Upper lobe of right lung (tissue), 1 donor: ENCODE measurements around the gene QRICH1. TPM values are rescaled to one million over a fixed set of nuclear protein-coding genes. Genes with fewer than 3 reads are reported as not detected.

Experiments
- ATAC-seq: fragments of 200-7000 bp; cut with Tn5 transposase; one replicate; pipeline ENCODE4 v1.9.1; 2020; ENCODE audit warnings: mild to moderate bottlenecking, moderate library complexity
- DNase-seq: peaks from one replicate; pipeline ENCODE4 v3.0.0-alpha.2; 2020
- H3K27ac ChIP-seq: fragments of 200-600 bp; one replicate; pipeline ENCODE4 v1.8.0; 2022
- H3K27me3 ChIP-seq: fragments of 200-600 bp; one replicate; pipeline ENCODE4 v1.8.0; 2022; ENCODE audit warnings: mild to moderate bottlenecking
- H3K36me3 ChIP-seq: fragments of 200-600 bp; one replicate; pipeline ENCODE4 v1.8.0; 2022
- H3K4me1 ChIP-seq: fragments of 200-600 bp; one replicate; pipeline ENCODE4 v1.8.0; 2022
- H3K4me3 ChIP-seq: fragments of 200-600 bp; one replicate; pipeline ENCODE4 v1.8.0; 2022; ENCODE audit warnings: mild to moderate bottlenecking
- H3K9me3 ChIP-seq: fragments of 200-600 bp; one replicate; pipeline ENCODE4 v1.8.0; 2022
- CTCF ChIP-seq: fragments of 200-600 bp; IDR thresholded peaks from one replicate; pipeline ENCODE4 v1.8.0; 2022; ENCODE audit warnings: antibody characterized with exemption
- intact Hi-C: fragments of 100-400 bp; cut with DNase I; formaldehyde crosslinking; loops from one replicate; pipeline ENCODE4 v1.11.0; 2022
- total RNA-seq: library from RNA; stranded (reverse); fragmentation: NEBNext Ultra II Directional; extraction: Animal tissue kit (Norgen Biotek cat#: 25700); gene quantifications from one replicate; pipeline ENCODE4 v1.2.1, GENCODE V29; 2021
- donor health status: DM: no; HTN: yes; CAD: no; lungs with severe emphysema.

The QRICH1 gene
- total RNA-seq, 1 donor from 2014 or later = 83.9 TPM

DNA sequence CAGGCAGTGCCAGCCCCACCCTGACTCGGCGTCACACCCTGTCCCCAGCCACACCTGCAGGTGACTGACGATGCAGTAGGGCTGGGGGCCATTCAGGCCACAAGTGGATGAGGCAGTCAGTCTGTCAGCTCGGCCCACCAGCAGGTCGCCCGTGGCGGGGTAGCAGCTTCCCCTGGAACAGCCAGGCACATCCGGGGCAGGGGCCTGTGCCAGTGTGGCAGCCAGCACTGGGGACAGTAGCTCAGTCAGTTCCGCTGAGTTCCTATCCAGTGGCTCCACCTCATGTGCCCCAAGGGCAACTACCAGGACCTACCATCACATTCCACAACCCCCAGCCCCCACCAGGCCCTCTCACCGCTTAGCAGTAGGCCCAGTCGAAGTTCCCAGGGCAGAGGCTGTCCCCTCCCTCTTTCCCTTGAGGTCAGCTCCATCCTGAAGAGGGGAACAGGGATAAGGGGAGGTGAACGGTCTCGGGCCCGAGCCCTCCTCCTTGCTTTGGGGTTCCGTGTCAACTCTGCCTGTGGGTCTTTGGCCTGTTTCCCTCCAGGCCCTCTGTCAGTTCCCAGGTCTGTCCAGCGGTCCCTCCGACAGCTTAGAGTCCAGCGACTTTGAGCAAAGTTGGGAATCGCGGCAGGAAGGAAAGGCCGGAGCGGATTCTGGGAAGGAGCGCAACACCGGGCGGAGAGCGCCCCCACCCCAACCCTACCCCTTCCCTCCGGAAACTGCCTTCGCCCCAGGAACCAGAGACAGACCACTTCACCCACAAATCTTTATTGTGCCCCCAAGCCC is 38.8 kb upstream of the QRICH1 start, which contains the start of gene LAMB2:
Gene LAMB2 (minus strand): TSS at position 614 of the 789 bp plus-strand sequence. CDS start 183 bp downstream, at position 431.
- H3K4me3 ChIP-seq = peak within 1 kb of the TSS; percentile 88
- peaks cover 32% of the 10 kb centered on the region for H3K36me3 ChIP-seq
- H3K27ac ChIP-seq = peak within 1 kb of the TSS; percentile 88
- H3K9me3 ChIP-seq = no peaks in the 10 kb centered on the region
- ATAC-seq = peak; percentile 76
- H3K27me3 ChIP-seq = no peaks in the 10 kb centered on the region
- peaks cover 10% of the 10 kb centered on the region for H3K4me1 ChIP-seq
- no peak for TF ChIP-seq CTCF
- intact Hi-C loops = no loop called here
- peak; percentile 80 for DNase-seq

- Histone ChIP-seq H3K27ac (peak overlapping the region; percentile 88), H3K4me1 (peaks cover 10% of the 10 kb centered on the region), H3K4me3 (peak overlapping the region; percentile 88), H3K27me3 (no peaks in the 10 kb centered on the region), H3K9me3 (no peaks in the 10 kb centered on the region), H3K36me3 (peaks cover 34% of the 10 kb centered on the region)
- ATAC-seq = no peak
- intact Hi-C loops = no loop called here
- TF ChIP-seq CTCF = no peak
- no peak for DNase-seq
Observed at GRCh38 chr3:49132073-49132436, 38.2 kb upstream of the QRICH1 start.

DNA sequence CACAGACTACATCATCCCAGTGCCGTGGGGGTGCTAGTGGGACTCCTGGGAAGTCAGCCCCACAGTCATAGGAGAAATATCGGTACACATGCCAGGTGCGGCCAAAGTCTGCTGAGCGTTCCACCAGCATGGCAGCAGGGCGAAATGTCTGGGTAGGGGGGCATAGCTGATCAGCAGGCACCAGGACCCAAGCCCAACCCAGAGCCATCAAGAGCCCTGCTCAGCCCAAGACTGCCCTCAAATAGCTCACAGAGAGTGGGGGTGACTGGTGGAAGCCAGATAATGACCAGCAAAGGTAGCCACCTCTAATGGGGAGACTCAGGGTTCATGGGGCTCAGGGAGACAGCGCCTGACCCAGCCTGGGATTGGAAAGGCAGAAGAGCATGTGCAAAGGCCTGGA is 37.7 kb upstream of the QRICH1 start:
- no peak for TF ChIP-seq CTCF
- Histone ChIP-seq H3K9me3 (no peaks in the 10 kb centered on the region), H3K27me3 (no peaks in the 10 kb centered on the region), H3K4me3 (peak overlapping the region; percentile 88), H3K27ac (peak overlapping the region; percentile 88), H3K4me1 (peaks cover 10% of the 10 kb centered on the region), H3K36me3 (peaks cover 37% of the 10 kb centered on the region)
- intact Hi-C loops = no loop called here
- ATAC-seq (no peak), DNase-seq (no peak)

DNA sequence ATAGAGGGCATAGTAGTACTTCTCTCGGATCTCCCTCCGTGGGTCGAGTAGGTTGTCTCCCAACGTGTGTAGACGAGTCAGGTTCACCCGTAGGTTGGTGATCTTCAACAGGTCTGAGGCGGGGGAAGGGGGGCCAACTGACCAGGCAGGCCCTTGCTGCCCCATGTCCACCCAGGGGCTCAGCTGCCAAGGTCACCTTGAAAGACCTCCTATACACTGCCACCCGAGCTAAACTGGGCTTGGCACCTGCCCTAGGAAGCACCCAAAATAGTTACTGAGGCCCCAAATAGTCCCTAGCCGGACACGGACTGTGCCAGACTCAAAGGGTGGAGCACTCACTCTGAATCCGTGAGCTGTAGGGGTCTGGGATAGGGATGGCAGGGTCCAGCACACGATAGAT is 37.2 kb upstream of the QRICH1 start:
- ATAC-seq (no peak), DNase-seq (no peak)
- intact Hi-C loops = no loop called here
- Histone ChIP-seq H3K27ac (no peak overlapping the region), H3K9me3 (no peaks in the 10 kb centered on the region), H3K4me1 (peaks cover 10% of the 10 kb centered on the region), H3K27me3 (no peaks in the 10 kb centered on the region), H3K4me3 (no peak overlapping the region), H3K36me3 (peaks cover 40% of the 10 kb centered on the region)
- TF ChIP-seq CTCF = no peak

GRCh38 chr3:49124991-49125670 is 31.3 kb upstream of the QRICH1 start:
- intact Hi-C loops = no loop called here
- Histone ChIP-seq H3K36me3 (peaks cover 76% of the 10 kb centered on the region), H3K4me3 (no peak overlapping the region), H3K27me3 (no peaks in the 10 kb centered on the region), H3K27ac (no peak overlapping the region), H3K9me3 (no peaks in the 10 kb centered on the region), H3K4me1 (peaks cover 4% of the 10 kb centered on the region)
- no peak for ATAC-seq
- no peak for TF ChIP-seq CTCF
- no peak for DNase-seq
